A673 (cell line): ENCODE results near the gene BPIFA2.

Source experiments
- CTCF ChIP-seq: fragments of 300-800, 200-600 bp; sonication (generic); conservative IDR thresholded peaks from 2 replicates; pipeline ENCODE4 v1.5.1; 2017; ENCODE audit warnings: low read depth, mild to moderate bottlenecking, antibody characterized with exemption, low read length, moderate library complexity, mixed read lengths
- EZH2 ChIP-seq: fragments of 200-600 bp; sonication (generic); IDR thresholded peaks from 2 replicates; pipeline ENCODE4 v1.6.1; 2017; ENCODE audit warnings: borderline replicate concordance, low read depth, mild to moderate bottlenecking, mixed read lengths, antibody characterized with exemption, low read length; ENCODE audit not compliant: poor library complexity, severe bottlenecking

GRCh38 chr20:33148040-33148439, 19.9 kb upstream of the BPIFA2 start:
- no peak for TF ChIP-seq EZH2
- no peak for TF ChIP-seq CTCF
